Measurements from ENCODE around the gene URI1. TPM values are rescaled to one million over a fixed set of nuclear protein-coding genes. Genes with fewer than 3 reads are reported as not detected.

URI1 gene
- polyA plus RNA-seq, 1 of the 3 experiments (the other 2 are of a cell fraction): 32.4 TPM

GRCh38 chr19:30001301-30001700, 59.3 kb downstream of the URI1 start:
- ChIA-PET POLR2A (no interaction called here), CTCF (interaction anchor here (0.6 to 1.1 kb wide), 4 partner anchors 10 to 35 kb away, joined by 3 to 6 read pairs (median 3); no protein-coding TSS in a partner anchor)
- peaks cover 4% of the 10 kb centered on the region for H3F3A ChIP-seq (replicated peaks; ENCODE audit: insufficient read depth)
- H3K9me3 ChIP-seq: peaks cover 10% of the 10 kb centered on the region; the same call in 1 of the 2 replicates
- no peak for TF ChIP-seq ELF1 (IDR thresholded peaks at IDR 0.05)
- TF ChIP-seq NRF1 (IDR thresholded peaks at IDR 0.05; ENCODE audit: low read depth, low read length): no peak
- no peak for TF ChIP-seq USF1 (IDR thresholded peaks at IDR 0.05; ENCODE audit: borderline replicate concordance, low read depth)
- TF ChIP-seq REST (IDR thresholded peaks at IDR 0.05; ENCODE audit: low read depth, low read length): no peak
- H3K4me1 ChIP-seq (ENCODE audit: control insufficient read depth in 1 of 2, insufficient read depth in 2 of 2, low read depth in 1 of 2, low read length in 1 of 2): peaks cover 0 to 3% of the 10 kb centered on the region in 2 experiments; a peak in 2 of 4 replicates
- no peak overlapping the region for H3K27ac ChIP-seq (ENCODE audit: low read depth in 2 of 2, low read length in 1 of 2)
- H3K36me3 ChIP-seq (replicated peaks in 1 of 2; ENCODE audit: control insufficient read depth in 1 of 2, insufficient read depth in 2 of 2, low read length in 1 of 2): peaks cover 34 to 54% of the 10 kb centered on the region in 2 experiments
- WGBS (ENCODE audit: low lambda C conversion rate): 93% methylated on average over 3 of the region's 3 CpGs
- no peak overlapping the region for H3K9ac ChIP-seq
- no peaks in the 10 kb centered on the region for H3K27me3 ChIP-seq (ENCODE audit: insufficient read depth)
- H3K79me2 ChIP-seq (ENCODE audit: insufficient read depth): peaks cover 78% of the 10 kb centered on the region
- no peaks in the 10 kb centered on the region for H4K20me1 ChIP-seq (ENCODE audit: insufficient read depth)
- H3K4me3 ChIP-seq (ENCODE audit: low read depth in 2 of 2, low read length in 1 of 2): no peak overlapping the region
- H3K9me2 ChIP-seq: no peaks in the 10 kb centered on the region
- no peak for DNase-seq
- H3K4me2 ChIP-seq: no peak overlapping the region
- no peak overlapping the region for H2AFZ ChIP-seq (ENCODE audit: low read depth)

- H4K20me1 ChIP-seq (ENCODE audit: insufficient read depth): no peaks in the 10 kb centered on the region
- H2AFZ ChIP-seq (ENCODE audit: low read depth): no peak overlapping the region
- 92% methylated on average over 4 of the region's 4 CpGs for WGBS (ENCODE audit: low lambda C conversion rate)
- no peak overlapping the region for H3K4me2 ChIP-seq
- no peak overlapping the region for H3K27ac ChIP-seq (ENCODE audit: low read depth in 2 of 2, low read length in 1 of 2)
- TF ChIP-seq RCOR1 (IDR thresholded peaks at IDR 0.05; ENCODE audit: low read length) (no peak), MXI1 (IDR thresholded peaks at IDR 0.05; ENCODE audit: low read depth, low read length) (no peak), TAF1 (IDR thresholded peaks at IDR 0.05; ENCODE audit: borderline replicate concordance, low read depth, low read length) (no peak), RAD21 (IDR thresholded peaks at IDR 0.05; ENCODE audit: low read length) (no peak), MAX (IDR thresholded peaks at IDR 0.05; ENCODE audit: low read depth) (no peak), NRF1 (IDR thresholded peaks at IDR 0.05; ENCODE audit: low read depth, low read length) (no peak), EP300 (IDR thresholded peaks at IDR 0.05; ENCODE audit: borderline replicate concordance in 1 of 2, low read depth in 1 of 2, low read length in 1 of 2) (no peak), REST (IDR thresholded peaks at IDR 0.05; ENCODE audit: low read depth, low read length) (no peak), CHD2 (IDR thresholded peaks at IDR 0.05; ENCODE audit: low read length, partially characterized antibody) (no peak), GABPA (IDR thresholded peaks at IDR 0.05; ENCODE audit: low read depth) (no peak), SMC3 (IDR thresholded peaks at IDR 0.05; ENCODE audit: low read depth, low read length) (no peak), USF1 (IDR thresholded peaks at IDR 0.05; ENCODE audit: borderline replicate concordance, low read depth) (no peak), SIN3A (IDR thresholded peaks at IDR 0.05; ENCODE audit: borderline replicate concordance, low read depth, low read length) (no peak)
- CTCF ChIA-PET: interaction anchor here (1.0 to 1.1 kb wide), 3 partner anchors 10 to 17 kb away, joined by 3 to 6 read pairs (median 3); no protein-coding TSS in a partner anchor
- no peak overlapping the region for H3K4me3 ChIP-seq (ENCODE audit: low read depth in 2 of 2, low read length in 1 of 2)
- no peaks in the 10 kb centered on the region for H3K27me3 ChIP-seq (ENCODE audit: insufficient read depth)
- no peak overlapping the region for H3K9ac ChIP-seq
- H3K9me2 ChIP-seq: no peaks in the 10 kb centered on the region
- H3K79me2 ChIP-seq (ENCODE audit: insufficient read depth): peaks cover 75% of the 10 kb centered on the region
- H3K36me3 ChIP-seq (replicated peaks in 1 of 2; ENCODE audit: control insufficient read depth in 1 of 2, insufficient read depth in 2 of 2, low read length in 1 of 2): peaks cover 38 to 59% of the 10 kb centered on the region in 2 experiments
- peaks cover 0 to 3% of the 10 kb centered on the region in 2 experiments; a peak in 2 of 4 replicates for H3K4me1 ChIP-seq (ENCODE audit: control insufficient read depth in 1 of 2, insufficient read depth in 2 of 2, low read depth in 1 of 2, low read length in 1 of 2)
- H3F3A ChIP-seq (replicated peaks; ENCODE audit: insufficient read depth): peaks cover 4% of the 10 kb centered on the region
- POLR2A ChIA-PET: no interaction called here
- DNase-seq: no peak
- peaks cover 10% of the 10 kb centered on the region; the same call in 1 of the 2 replicates for H3K9me3 ChIP-seq
These were observed 59.8 kb downstream of the URI1 start for GRCh38 chr19:30001791-30002190.

Measured in SK-N-SH (cell line).